HCT116 (cell line): ENCODE data around the gene ZNF804A. TPM values are rescaled to one million over a fixed set of nuclear protein-coding genes. Genes with fewer than 3 reads are reported as not detected.

ENCODE experiments used
- ATAC-seq: fragments of 200-7000 bp; cut with Tn5 transposase; 2 replicates; pipeline ENCODE4 v1.9.1; 2020; ENCODE audit warnings: mild to moderate bottlenecking, moderate library complexity
- BruUV-seq: library from RNA; stranded (reverse); fragments of 400-500 nt; replicated peaks from 2 replicates; lab custom pipeline; 2021; lab: Mats Ljungman, UMichigan
- CTCF ChIA-PET: fragments of 300-600 bp; sonication (Branson Sonifier 250); formaldehyde crosslinking; loops from one replicate; lab custom pipeline; 2021; ENCODE audit warnings: antibody characterized with exemption; lab: Charles Lee
- POLR2A ChIA-PET: fragments of 300-600, 350-600 bp; sonication (Branson Sonifier 250); formaldehyde crosslinking; loops from one replicate; lab custom pipeline; 2021; ENCODE audit warnings: antibody characterized with exemption; lab: Charles Lee
- RAD21 ChIA-PET, 2 experiments: fragments of 300-600 bp; sonication (Branson Sonifier 250); formaldehyde crosslinking; loops; one replicate each; lab custom pipeline; 2023; ENCODE audit warnings: low total read pairs in 2 of 2; ENCODE audit not compliant: uncharacterized antibody in 2 of 2, unreplicated experiment in 2 of 2, low non-redundant PET in 1 of 2; lab: Charles Lee
- DNase-seq: peaks from one replicate; pipeline ENCODE4 v3.0.0-alpha.2; 2010; ENCODE audit warnings: low read depth, low spot score
- H2AFZ ChIP-seq: fragments of 200-600 bp; shearing (Covaris generic), sonication (generic); 2 replicates; pipeline ENCODE4 v1.6.1; 2017; ENCODE audit warnings: low read depth, mixed run types, mixed read lengths, antibody characterized with exemption, low read length; ENCODE audit not compliant: poor library complexity, severe bottlenecking
- H3K27ac ChIP-seq: 2 replicates; pipeline ENCODE4 v1.5.1; 2012; ENCODE audit warnings: low read depth, low read length
- H3K27me3 ChIP-seq: fragments of 200-600 bp; sonication (generic); 2 replicates; pipeline ENCODE4 v1.6.1; 2016; ENCODE audit warnings: mixed run types, low read length, mixed read lengths; ENCODE audit not compliant: insufficient read depth
- H3K36me3 ChIP-seq, 2 experiments: fragments of 200-500 bp in 1 of 2; fragments of 200-600 bp in 1 of 2; sonication (Bioruptor generic) in 1 of 2; sonication (generic) in 1 of 2; 2 replicates each; pipeline versions ENCODE4 v1.5.1 to v1.6.1; 2014 to 2016; ENCODE audit warnings: low read length in 2 of 2, inconsistent platforms in 1 of 2, mixed read lengths in 1 of 2, mixed run types in 1 of 2; ENCODE audit not compliant: insufficient read depth in 2 of 2, control insufficient read depth in 1 of 2
- H3K4me1 ChIP-seq, 2 experiments: fragments of 200-600 bp in 1 of 2; sonication (generic) in 1 of 2; 2 replicates each; pipeline versions ENCODE4 v1.5.1 to v1.6.1; 2012 to 2017; ENCODE audit warnings: low read length in 2 of 2, inconsistent platforms in 1 of 2, mild to moderate bottlenecking in 1 of 2, mixed read lengths in 1 of 2, mixed run types in 1 of 2, moderate library complexity in 1 of 2; ENCODE audit not compliant: insufficient read depth in 2 of 2, control insufficient read depth in 1 of 2
- H3K4me2 ChIP-seq: fragments of 200-600 bp; sonication (generic); 2 replicates; pipeline ENCODE4 v1.6.1; 2017; ENCODE audit warnings: mixed run types, low read length, mixed read lengths
- H3K4me3 ChIP-seq, 2 experiments: fragments of 200-600 bp in 1 of 2; sonication (generic) in 1 of 2; replicated peaks in 1 of 2; 2 replicates each; pipeline ENCODE4 v1.5.1; 2011 to 2016; ENCODE audit warnings: low read length in 2 of 2, control low read depth in 1 of 2, low read depth in 1 of 2, mild to moderate bottlenecking in 1 of 2, mixed read lengths in 1 of 2, mixed run types in 1 of 2
- H3K79me2 ChIP-seq: fragments of 200-600 bp; sonication (generic); 2 replicates; pipeline ENCODE4 v1.6.1; 2017; ENCODE audit warnings: mild to moderate bottlenecking, mixed run types, low read length, moderate library complexity, mixed read lengths; ENCODE audit not compliant: insufficient read depth
- H3K9ac ChIP-seq: fragments of 200-600 bp; sonication (generic); 2 replicates; pipeline ENCODE4 v1.6.1; 2016; ENCODE audit warnings: low read length, mixed read lengths
- H3K9me2 ChIP-seq: fragments of 200-600 bp; sonication (generic), shearing (Covaris generic); 2 replicates; pipeline ENCODE4 v1.6.1; 2017; ENCODE audit warnings: mixed run types, mild to moderate bottlenecking, moderate library complexity; ENCODE audit not compliant: insufficient read depth
- H3K9me3 ChIP-seq, 2 experiments: fragments of 200-500 bp in 1 of 2; fragments of 200-600 bp in 1 of 2; sonication (Bioruptor generic) in 1 of 2; sonication (generic) in 1 of 2; 2 replicates each; pipeline ENCODE4 v1.6.1; 2014 to 2017; ENCODE audit warnings: low read length in 2 of 2, mixed read lengths in 2 of 2, inconsistent platforms in 1 of 2, low read depth in 1 of 2, mild to moderate bottlenecking in 1 of 2, mixed run types in 1 of 2, moderate library complexity in 1 of 2; ENCODE audit not compliant: control insufficient read depth in 1 of 2, insufficient read depth in 1 of 2
- H4K20me1 ChIP-seq: fragments of 200-600 bp; sonication (generic), shearing (Covaris generic); 2 replicates; pipeline ENCODE4 v1.6.1; 2017; ENCODE audit warnings: mixed run types, mild to moderate bottlenecking, moderate library complexity; ENCODE audit not compliant: insufficient read depth
- ATF3 ChIP-seq: IDR thresholded peaks from 2 replicates; pipeline ENCODE4 v1.6.1; 2012
- CBX3 ChIP-seq: IDR thresholded peaks from 2 replicates; pipeline ENCODE4 v1.6.1; 2012; ENCODE audit warnings: low read depth
- CEBPB ChIP-seq: IDR thresholded peaks from 2 replicates; pipeline ENCODE4 v1.6.1; 2012; ENCODE audit warnings: low read depth
- FOSL1 ChIP-seq: IDR thresholded peaks from 2 replicates; pipeline ENCODE4 v1.6.1; 2012; ENCODE audit warnings: low read depth
- JUND ChIP-seq: IDR thresholded peaks from 2 replicates; pipeline ENCODE4 v1.6.1; 2012
- POLR2A ChIP-seq: IDR thresholded peaks from 2 replicates; pipeline ENCODE4 v1.7.0; 2011; ENCODE audit warnings: borderline replicate concordance; ENCODE audit not compliant: insufficient read depth, insufficient read length; ENCODE audit errors: extremely low read depth
- POLR2AphosphoS5 ChIP-seq: IDR thresholded peaks from 2 replicates; pipeline ENCODE4 v1.6.1; 2011; ENCODE audit warnings: mild to moderate bottlenecking, low read depth, low read length, moderate library complexity
- RAD21 ChIP-seq: IDR thresholded peaks from 2 replicates; pipeline ENCODE4 v1.6.1; 2012; ENCODE audit warnings: low read depth, mild to moderate bottlenecking
- SP1 ChIP-seq: IDR thresholded peaks from 2 replicates; pipeline ENCODE4 v1.6.1; 2012; ENCODE audit warnings: low read depth
- TCF7L2 ChIP-seq: IDR thresholded peaks from 2 replicates; pipeline ENCODE4 v1.7.0; 2011; ENCODE audit warnings: borderline replicate concordance, inconsistent platforms; ENCODE audit not compliant: insufficient read depth, insufficient read length; ENCODE audit errors: extremely low read depth
- YY1 ChIP-seq: IDR thresholded peaks from 2 replicates; pipeline ENCODE4 v1.6.1; 2011; ENCODE audit warnings: low read length, low read depth, moderate library complexity, mild to moderate bottlenecking; ENCODE audit not compliant: insufficient replicate concordance; ENCODE audit errors: extremely low read depth
- ZFX ChIP-seq: fragments of 450-650 bp; IDR thresholded peaks from 2 replicates; pipeline ENCODE4 v1.6.1; 2017
- ZNF274 ChIP-seq: fragments of 200-500 bp; sonication (Bioruptor generic); IDR thresholded peaks from 2 replicates; pipeline ENCODE4 v1.6.1; 2014; ENCODE audit warnings: mild to moderate bottlenecking, low read depth, low read length, inconsistent platforms
- intact Hi-C: fragments of 100-400 bp; cut with micrococcal nuclease; formaldehyde crosslinking; loops from 2 replicates; pipeline ENCODE4 v1.10.0; 2022
- total RNA-seq: library from RNA; stranded (reverse); gene quantifications from one replicate; pipeline ENCODE4 v1.2.1, GENCODE V29; 2021; ENCODE audit not compliant: unreplicated experiment
- TF ChIP-seq, protein P1 (sequence below): IDR thresholded peaks from 2 replicates; pipeline ENCODE4 v1.6.1; 2011; ENCODE audit warnings: mild to moderate bottlenecking, low read length, moderate library complexity; ENCODE audit not compliant: insufficient replicate concordance; ENCODE audit errors: extremely low read depth
- TF ChIP-seq, protein P2 (sequence below), 3 experiments: fragments of 200-600 bp in 1 of 3; sonication (generic) in 1 of 3; IDR thresholded peaks in 2 of 3; conservative IDR thresholded peaks in 1 of 3; 2 replicates each; pipeline ENCODE4 v1.5.1; 2012 to 2017; ENCODE audit warnings: low read depth in 2 of 3, low read length in 2 of 3, antibody characterized with exemption in 1 of 3, borderline replicate concordance in 1 of 3, control low read depth in 1 of 3, mild to moderate bottlenecking in 1 of 3, mixed read lengths in 1 of 3, mixed run types in 1 of 3, moderate library complexity in 1 of 3; ENCODE audit not compliant: insufficient read depth in 1 of 3

The ZNF804A gene
- total RNA-seq, 1 experiment from 2014 or later: 0.61 TPM

DNA sequence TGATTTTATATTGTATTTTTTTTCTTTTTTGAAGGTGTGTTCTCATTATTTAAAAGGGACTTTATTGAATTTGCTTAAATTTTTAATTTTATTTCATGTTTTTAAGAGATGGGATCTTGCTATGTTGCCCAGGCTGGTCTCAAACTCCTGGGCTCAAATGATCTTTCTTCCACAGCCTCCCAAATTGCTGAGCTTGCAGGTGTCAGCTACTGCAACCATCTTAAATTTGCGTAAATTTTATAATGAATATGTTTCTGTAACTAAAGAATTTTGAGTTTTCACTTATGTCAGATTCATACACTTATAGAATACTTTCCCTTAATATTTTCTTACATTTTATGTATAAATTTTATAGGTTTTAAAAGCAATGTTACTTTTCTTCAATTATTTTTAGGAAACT lies 157.8 kb downstream of the ZNF804A start:
- H3K4me3 ChIP-seq: no peak overlapping the region
- no peaks in the 10 kb centered on the region for H3K4me1 ChIP-seq
- no peak overlapping the region for H3K4me2 ChIP-seq
- ATAC-seq (no peak), DNase-seq (no peak)
- no peaks in the 10 kb centered on the region for H3K9me3 ChIP-seq
- no TSS peak for BruUV-seq
- H3K36me3 ChIP-seq: no peaks in the 10 kb centered on the region
- no peaks in the 10 kb centered on the region for H3K27me3 ChIP-seq
- H2AFZ ChIP-seq: no peak overlapping the region
- H3K9me2 ChIP-seq: no peaks in the 10 kb centered on the region
- intact Hi-C loops: no loop called here
- no peak overlapping the region for H3K27ac ChIP-seq
- RAD21 ChIA-PET: no interaction called here
- TF ChIP-seq RAD21: no peak
- TF ChIP-seq SP1: no peak
- no peak for TF ChIP-seq ZFX
- TF ChIP-seq TCF7L2: no peak
- TF ChIP-seq POLR2AphosphoS5: no peak
- no peak for TF ChIP-seq ZNF274
- TF ChIP-seq, protein P1, sequence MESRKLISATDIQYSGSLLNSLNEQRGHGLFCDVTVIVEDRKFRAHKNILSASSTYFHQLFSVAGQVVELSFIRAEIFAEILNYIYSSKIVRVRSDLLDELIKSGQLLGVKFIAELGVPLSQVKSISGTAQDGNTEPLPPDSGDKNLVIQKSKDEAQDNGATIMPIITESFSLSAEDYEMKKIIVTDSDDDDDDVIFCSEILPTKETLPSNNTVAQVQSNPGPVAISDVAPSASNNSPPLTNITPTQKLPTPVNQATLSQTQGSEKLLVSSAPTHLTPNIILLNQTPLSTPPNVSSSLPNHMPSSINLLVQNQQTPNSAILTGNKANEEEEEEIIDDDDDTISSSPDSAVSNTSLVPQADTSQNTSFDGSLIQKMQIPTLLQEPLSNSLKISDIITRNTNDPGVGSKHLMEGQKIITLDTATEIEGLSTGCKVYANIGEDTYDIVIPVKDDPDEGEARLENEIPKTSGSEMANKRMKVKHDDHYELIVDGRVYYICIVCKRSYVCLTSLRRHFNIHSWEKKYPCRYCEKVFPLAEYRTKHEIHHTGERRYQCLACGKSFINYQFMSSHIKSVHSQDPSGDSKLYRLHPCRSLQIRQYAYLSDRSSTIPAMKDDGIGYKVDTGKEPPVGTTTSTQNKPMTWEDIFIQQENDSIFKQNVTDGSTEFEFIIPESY: no peak
- no peak for TF ChIP-seq ATF3
- no peak for TF ChIP-seq CEBPB
- TF ChIP-seq POLR2A: no peak
- no peak for TF ChIP-seq YY1
- TF ChIP-seq FOSL1: no peak
- no peak for TF ChIP-seq JUND
- TF ChIP-seq CBX3: no peak
- TF ChIP-seq, protein P2, sequence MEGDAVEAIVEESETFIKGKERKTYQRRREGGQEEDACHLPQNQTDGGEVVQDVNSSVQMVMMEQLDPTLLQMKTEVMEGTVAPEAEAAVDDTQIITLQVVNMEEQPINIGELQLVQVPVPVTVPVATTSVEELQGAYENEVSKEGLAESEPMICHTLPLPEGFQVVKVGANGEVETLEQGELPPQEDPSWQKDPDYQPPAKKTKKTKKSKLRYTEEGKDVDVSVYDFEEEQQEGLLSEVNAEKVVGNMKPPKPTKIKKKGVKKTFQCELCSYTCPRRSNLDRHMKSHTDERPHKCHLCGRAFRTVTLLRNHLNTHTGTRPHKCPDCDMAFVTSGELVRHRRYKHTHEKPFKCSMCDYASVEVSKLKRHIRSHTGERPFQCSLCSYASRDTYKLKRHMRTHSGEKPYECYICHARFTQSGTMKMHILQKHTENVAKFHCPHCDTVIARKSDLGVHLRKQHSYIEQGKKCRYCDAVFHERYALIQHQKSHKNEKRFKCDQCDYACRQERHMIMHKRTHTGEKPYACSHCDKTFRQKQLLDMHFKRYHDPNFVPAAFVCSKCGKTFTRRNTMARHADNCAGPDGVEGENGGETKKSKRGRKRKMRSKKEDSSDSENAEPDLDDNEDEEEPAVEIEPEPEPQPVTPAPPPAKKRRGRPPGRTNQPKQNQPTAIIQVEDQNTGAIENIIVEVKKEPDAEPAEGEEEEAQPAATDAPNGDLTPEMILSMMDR (IDR thresholded peaks at IDR 0.05 in 2 of 3, conservative IDR thresholded peaks at IDR 0.05 in 1 of 3; ENCODE audit: borderline replicate concordance in 1 of 3, insufficient read depth in 1 of 3, low read depth in 2 of 3, low read length in 2 of 3): no peak
- no peak overlapping the region for H3K9ac ChIP-seq
- POLR2A ChIA-PET: no interaction called here
- no peaks in the 10 kb centered on the region for H3K79me2 ChIP-seq
- no peaks in the 10 kb centered on the region for H4K20me1 ChIP-seq
- CTCF ChIA-PET: no interaction called here
